ENCODE results near the gene MPDZ. TPM values are rescaled to one million over a fixed set of nuclear protein-coding genes. Genes with fewer than 3 reads are reported as not detected.

MPDZ gene
- total and polyA plus RNA-seq, 10 donors: 3.8 to 42.8 (median 26.8) TPM

DNA sequence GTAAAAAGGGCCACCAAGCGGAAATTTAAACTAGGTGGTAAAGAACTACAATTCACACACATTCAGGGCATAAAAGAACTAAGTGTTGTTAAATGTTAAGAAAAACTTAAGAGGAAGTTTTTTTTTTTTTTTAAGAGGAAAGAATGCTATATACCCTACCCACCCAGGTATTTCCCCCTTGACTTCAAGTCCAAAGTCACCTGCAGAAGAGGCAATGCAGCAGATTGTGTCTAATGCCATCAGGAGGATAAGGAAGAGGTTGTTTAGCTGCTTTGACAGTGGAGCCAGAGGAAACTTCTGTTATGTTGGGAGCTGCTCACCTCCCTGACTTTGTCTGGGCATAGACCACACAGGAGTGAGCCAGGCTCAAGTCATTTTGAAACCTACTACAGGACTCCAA, 69.2 kb downstream of the MPDZ start:
- no peak overlapping the region for H3K4me3 ChIP-seq
- intact Hi-C loops (cut with DNase I; ENCODE audit: low total_unique reads): no loop called here
- H3K27me3 ChIP-seq (replicated peaks in 1 of 7): no peaks in the 10 kb centered on the region
- WGBS, 5 donors: 90 to 98% (median 96%) methylated on average over 1 of the region's 1 CpG
- peaks cover 0 to 6% (median 0%) of the 10 kb centered on the region in 6 donors for H3K4me1 ChIP-seq
- no peak for DNase-seq
- H3K9me3 ChIP-seq: no peaks in the 10 kb centered on the region
- no peaks in the 10 kb centered on the region for H3K36me3 ChIP-seq
- TF ChIP-seq POLR2AphosphoS5 (IDR thresholded peaks at IDR 0.05) (no peak), POLR2A (IDR thresholded peaks at IDR 0.05) (no peak), CTCF (IDR thresholded peaks at IDR 0.05 in 8 of 11, conservative IDR thresholded peaks at IDR 0.05 in 3 of 11) (no peak)
- H3K27ac ChIP-seq: peak overlapping the region in 1 of 8 donors; percentile 58

DNA sequence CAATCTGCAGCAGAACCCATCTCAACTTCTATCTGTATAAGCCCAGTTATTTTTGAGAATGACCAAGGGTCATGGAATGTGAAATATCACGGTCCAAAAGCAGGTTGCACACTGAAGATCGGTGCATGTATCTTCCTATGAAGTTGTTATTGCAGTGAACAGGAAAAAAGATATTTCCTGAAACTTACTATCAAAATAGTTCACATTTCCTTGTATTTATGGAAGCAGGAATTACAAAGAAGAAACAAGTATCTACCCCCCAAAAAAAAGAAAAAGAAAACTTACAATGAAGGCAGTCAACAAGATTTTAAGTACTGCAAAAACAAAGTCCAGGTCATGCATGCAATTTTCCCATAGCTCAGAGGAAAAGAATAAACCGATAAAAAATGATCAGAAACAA, 70.0 kb downstream of the MPDZ start:
- H3K27ac ChIP-seq: peak overlapping the region in 3 of 8 donors; percentile 8 to 58 (median 30)
- H3K27me3 ChIP-seq (replicated peaks in 1 of 7): no peaks in the 10 kb centered on the region
- H3K36me3 ChIP-seq: no peaks in the 10 kb centered on the region
- intact Hi-C loops (cut with DNase I; ENCODE audit: low total_unique reads): no loop called here
- TF ChIP-seq POLR2A (IDR thresholded peaks at IDR 0.05) (no peak), CTCF (IDR thresholded peaks at IDR 0.05 in 8 of 11, conservative IDR thresholded peaks at IDR 0.05 in 3 of 11) (no peak), POLR2AphosphoS5 (IDR thresholded peaks at IDR 0.05) (no peak)
- peaks cover 0 to 6% (median 0%) of the 10 kb centered on the region in 6 donors for H3K4me1 ChIP-seq
- no peak overlapping the region for H3K4me3 ChIP-seq
- no peak for DNase-seq
- no peaks in the 10 kb centered on the region for H3K9me3 ChIP-seq
- 27 to 43% (median 29%) methylated on average over 3 of the region's 3 CpGs for WGBS, 5 donors

DNA sequence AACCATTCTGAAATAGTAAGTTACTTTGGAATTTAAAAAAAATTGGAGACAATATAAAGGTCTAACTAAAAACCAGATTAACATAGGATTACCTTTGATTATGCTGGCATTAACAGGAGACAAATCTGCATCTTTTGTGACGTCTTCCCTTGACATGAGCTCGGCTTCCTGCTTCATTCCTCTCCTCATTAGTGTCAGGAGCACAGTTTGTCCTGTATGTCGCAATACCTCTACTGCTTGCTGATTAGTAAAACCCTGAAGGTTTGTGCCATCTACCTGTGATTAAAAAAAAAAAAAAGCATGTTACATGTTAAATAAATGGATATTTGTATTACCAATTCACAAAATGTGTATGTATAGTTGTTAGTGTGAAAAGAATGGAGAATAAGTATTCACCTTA, 73.7 kb downstream of the MPDZ start:
- peaks cover 0 to 6% (median 0%) of the 10 kb centered on the region in 6 donors for H3K4me1 ChIP-seq
- no peak overlapping the region for H3K27ac ChIP-seq
- H3K9me3 ChIP-seq: no peaks in the 10 kb centered on the region
- peaks cover 0 to 10% (median 0%) of the 10 kb centered on the region in 6 donors for H3K36me3 ChIP-seq
- intact Hi-C loops (cut with DNase I; ENCODE audit: low total_unique reads): no loop called here
- 72 to 88% (median 77%) methylated on average over 3 of the region's 3 CpGs for WGBS, 5 donors
- TF ChIP-seq POLR2AphosphoS5 (IDR thresholded peaks at IDR 0.05): no peak
- H3K4me3 ChIP-seq: no peak overlapping the region
- no peak for DNase-seq
- no peaks in the 10 kb centered on the region for H3K27me3 ChIP-seq (replicated peaks in 1 of 7)

GRCh38 chr9:13190040-13190439, 89.5 kb downstream of the MPDZ start:
- Histone ChIP-seq H3K27ac (no peak overlapping the region), H3K27me3 (replicated peaks in 1 of 7) (no peaks in the 10 kb centered on the region), H3K4me1 (no peaks in the 10 kb centered on the region), H3K36me3 (peaks cover 0 to 23% (median 0%) of the 10 kb centered on the region in 6 donors), H3K9me3 (peaks cover 0 to 3% (median 0%) of the 10 kb centered on the region in 8 donors), H3K4me3 (no peak overlapping the region)
- no peak for DNase-seq
- TF ChIP-seq CTCF (IDR thresholded peaks at IDR 0.05 in 8 of 11, conservative IDR thresholded peaks at IDR 0.05 in 3 of 11): no peak
- 81 to 88% (median 83%) methylated on average over 4 of the region's 4 CpGs for WGBS, 5 donors
- intact Hi-C loops (cut with DNase I; ENCODE audit: low total_unique reads): no loop called here

- TF ChIP-seq POLR2A (IDR thresholded peaks at IDR 0.05) (no peak), CTCF (IDR thresholded peaks at IDR 0.05 in 8 of 11, conservative IDR thresholded peaks at IDR 0.05 in 3 of 11) (no peak), POLR2AphosphoS5 (IDR thresholded peaks at IDR 0.05) (no peak)
- no peak overlapping the region for H3K4me3 ChIP-seq
- H3K27me3 ChIP-seq (replicated peaks in 1 of 7): no peaks in the 10 kb centered on the region
- H3K36me3 ChIP-seq: peaks cover 0 to 16% (median 0%) of the 10 kb centered on the region in 6 donors
- DNase-seq: no peak
- no peak overlapping the region for H3K27ac ChIP-seq
- intact Hi-C loops (cut with DNase I; ENCODE audit: low total_unique reads): no loop called here
- no peaks in the 10 kb centered on the region for H3K4me1 ChIP-seq
- H3K9me3 ChIP-seq: peaks cover 0 to 3% (median 0%) of the 10 kb centered on the region in 8 donors
Measured at GRCh38 chr9:13189362-13189761, 90.1 kb downstream of the MPDZ start.
